ACC112 (cell line): ENCODE results near the gene PYGM.
A peak's percentile ranks its signal among the peaks of the same experiment; 100 is the strongest.

Experiments
- H2AFZ ChIP-seq: fragments of 200-600 bp; sonication (generic); one replicate; pipeline ENCODE4 v1.6.0; 2017; ENCODE audit warnings: antibody characterized with exemption, low read length; ENCODE audit not compliant: unreplicated experiment
- H3K27ac ChIP-seq: fragments of 200-600 bp; sonication (generic); 2 replicates; pipeline ENCODE4 v1.5.1; 2014; ENCODE audit warnings: low read depth, mild to moderate bottlenecking, antibody characterized with exemption, low read length, moderate library complexity
- H3K27me3 ChIP-seq: fragments of 200-600 bp; sonication (generic); 2 replicates; pipeline ENCODE4 v1.6.1; 2014; ENCODE audit warnings: mild to moderate bottlenecking, antibody characterized with exemption, low read length, moderate library complexity, mixed read lengths; ENCODE audit not compliant: insufficient read depth
- H3K36me3 ChIP-seq: fragments of 200-600 bp; sonication (generic); 2 replicates; pipeline ENCODE4 v1.6.1; 2016; ENCODE audit warnings: mild to moderate bottlenecking, antibody characterized with exemption, low read length, moderate library complexity, mixed read lengths; ENCODE audit not compliant: insufficient read depth
- H3K4me1 ChIP-seq: fragments of 200-600 bp; sonication (generic); one replicate; pipeline ENCODE4 v1.6.1; 2016; ENCODE audit warnings: low read length, mixed read lengths; ENCODE audit not compliant: insufficient read depth, unreplicated experiment, control insufficient read depth
- H3K4me3 ChIP-seq: fragments of 200-600 bp; sonication (generic); 2 replicates; pipeline ENCODE4 v1.5.1; 2014; ENCODE audit warnings: mild to moderate bottlenecking, low read depth, low read length
- H3K79me2 ChIP-seq: fragments of 200-600 bp; sonication (generic); one replicate; pipeline ENCODE4 v1.6.0; 2016; ENCODE audit warnings: low read length; ENCODE audit not compliant: control insufficient read depth, unreplicated experiment, insufficient read depth

PYGM gene

GRCh38 chr11:64766881-64767280, 7.1 kb upstream of the PYGM start:
- H3K27me3 ChIP-seq, result no peaks in the 10 kb centered on the region
- peaks cover 23% of the 10 kb centered on the region for H3K4me1 ChIP-seq
- peaks cover 19% of the 10 kb centered on the region for H3K79me2 ChIP-seq
- H3K36me3 ChIP-seq, result peaks cover 58% of the 10 kb centered on the region
- no peak overlapping the region for H3K4me3 ChIP-seq
- H2AFZ ChIP-seq, result no peak overlapping the region
- H3K27ac ChIP-seq, result no peak overlapping the region

DNA sequence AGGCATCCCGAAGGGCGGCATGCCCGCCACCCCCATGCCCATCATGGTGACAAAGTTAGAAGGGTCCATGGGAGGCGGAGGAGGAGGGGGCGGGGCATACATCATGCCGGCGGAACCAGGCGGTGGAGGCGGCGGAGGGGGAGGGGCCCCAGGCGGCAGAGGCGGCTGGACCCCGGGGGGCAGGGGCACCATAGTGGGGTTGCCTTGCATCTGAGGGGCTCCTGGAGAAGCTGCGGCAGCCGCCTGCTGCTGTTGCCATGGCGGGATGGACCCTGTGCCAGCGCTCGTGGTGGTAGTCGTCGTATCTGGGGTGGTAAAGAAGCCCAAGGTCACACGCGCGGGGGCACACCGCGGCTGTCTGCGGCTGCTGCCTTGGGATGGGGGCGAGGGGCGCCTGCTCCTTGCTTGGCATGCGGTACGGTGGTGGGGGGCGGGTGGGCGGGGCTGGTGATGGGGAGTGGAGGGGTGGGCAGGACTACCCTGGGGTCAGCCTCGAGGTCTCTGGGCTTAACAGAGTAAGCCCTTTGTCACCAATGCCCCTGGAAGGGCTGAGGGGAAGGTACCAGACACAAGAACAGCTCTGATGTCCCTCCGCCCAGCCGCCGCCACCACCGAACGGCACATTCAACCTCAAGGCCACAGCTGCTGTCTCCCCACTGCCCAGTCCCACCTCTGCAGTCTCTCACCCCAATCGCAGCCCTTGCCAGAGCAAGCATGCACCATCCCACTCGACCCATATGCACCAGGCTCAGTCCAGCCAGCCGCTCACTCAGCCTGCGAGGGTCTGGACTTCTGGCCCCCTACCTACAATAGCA, 6.3 kb upstream of the PYGM start:
- peaks cover 15% of the 10 kb centered on the region for H3K79me2 ChIP-seq
- no peak overlapping the region for H2AFZ ChIP-seq
- no peak overlapping the region for H3K27ac ChIP-seq
- H3K27me3 ChIP-seq, result no peaks in the 10 kb centered on the region
- H3K4me1 ChIP-seq, result peaks cover 23% of the 10 kb centered on the region
- H3K4me3 ChIP-seq, result no peak overlapping the region
- peaks cover 51% of the 10 kb centered on the region for H3K36me3 ChIP-seq

DNA sequence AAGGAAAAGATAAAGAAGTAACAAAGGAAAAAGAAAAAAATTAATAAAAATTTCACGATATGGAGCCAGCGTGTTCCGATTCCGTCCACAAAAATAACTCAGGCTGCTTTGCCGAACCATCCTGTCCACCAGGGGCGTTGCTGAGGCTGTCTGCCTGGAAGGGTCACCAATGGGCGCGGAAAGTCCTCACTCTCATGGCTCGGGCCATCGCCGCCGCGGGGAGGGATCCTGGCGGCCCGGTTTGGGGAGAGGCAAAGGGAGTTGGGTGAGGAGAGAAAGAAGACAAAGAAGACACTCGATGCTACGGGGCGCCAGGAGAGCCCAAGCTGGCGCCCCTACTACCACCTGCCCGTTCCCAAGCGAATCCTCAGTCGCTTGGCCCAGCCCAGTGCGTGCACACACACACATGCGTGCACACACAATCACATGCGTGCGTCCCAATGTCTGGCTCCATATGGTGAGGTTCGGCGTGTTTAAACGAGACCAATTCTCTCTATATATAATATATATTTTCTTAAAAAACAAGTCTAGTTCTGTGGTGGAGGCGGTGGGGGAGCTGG, 5.6 kb upstream of the PYGM start:
- no peak overlapping the region for H3K4me3 ChIP-seq
- no peak overlapping the region for H2AFZ ChIP-seq
- H3K27me3 ChIP-seq, result no peaks in the 10 kb centered on the region
- no peak overlapping the region for H3K27ac ChIP-seq
- peaks cover 8% of the 10 kb centered on the region for H3K79me2 ChIP-seq
- peaks cover 45% of the 10 kb centered on the region for H3K36me3 ChIP-seq
- peaks cover 23% of the 10 kb centered on the region for H3K4me1 ChIP-seq

- no peak overlapping the region for H3K27ac ChIP-seq
- peaks cover 8% of the 10 kb centered on the region for H3K79me2 ChIP-seq
- no peaks in the 10 kb centered on the region for H3K27me3 ChIP-seq
- peaks cover 24% of the 10 kb centered on the region for H3K4me1 ChIP-seq
- peaks cover 39% of the 10 kb centered on the region for H3K36me3 ChIP-seq
- H2AFZ ChIP-seq, result no peak overlapping the region
- H3K4me3 ChIP-seq, result no peak overlapping the region
Observed at GRCh38 chr11:64764753-64765152, 5.0 kb upstream of the PYGM start.

- Histone ChIP-seq H3K27me3 (no peaks in the 10 kb centered on the region), H3K4me1 (peaks cover 26% of the 10 kb centered on the region), H3K79me2 (peaks cover 8% of the 10 kb centered on the region), H3K36me3 (peaks cover 33% of the 10 kb centered on the region), H3K4me3 (no peak overlapping the region), H3K27ac (no peak overlapping the region), H2AFZ (no peak overlapping the region)
Observed at GRCh38 chr11:64764040-64764611, 4.4 kb upstream of the PYGM start.

- Histone ChIP-seq H3K36me3 (peaks cover 27% of the 10 kb centered on the region), H3K27ac (peak overlapping the region; percentile 15)
Observed at GRCh38 chr11:64763526-64764039, 3.8 kb upstream of the PYGM start.

GRCh38 chr11:64762674-64763525, 3.1 kb upstream of the PYGM start:
- no peak overlapping the region for H2AFZ ChIP-seq
- H3K4me3 ChIP-seq, result no peak overlapping the region
- peaks cover 26% of the 10 kb centered on the region for H3K4me1 ChIP-seq
- H3K36me3 ChIP-seq, result peaks cover 20% of the 10 kb centered on the region
- H3K27ac ChIP-seq, result peak overlapping the region; percentile 15
- no peaks in the 10 kb centered on the region for H3K27me3 ChIP-seq
- H3K79me2 ChIP-seq, result peaks cover 4% of the 10 kb centered on the region

More at GRCh38 chr11:64763526-64764039, 3.8 kb upstream of the PYGM start:
- Histone ChIP-seq H3K79me2 (peaks cover 8% of the 10 kb centered on the region), H3K4me1 (peaks cover 26% of the 10 kb centered on the region), H3K4me3 (no peak overlapping the region), H3K27me3 (no peaks in the 10 kb centered on the region), H2AFZ (no peak overlapping the region)

GRCh38 chr11:64762277-64762673, 2.5 kb upstream of the PYGM start:
- H3K4me1 ChIP-seq, result peaks cover 26% of the 10 kb centered on the region
- no peaks in the 10 kb centered on the region for H3K27me3 ChIP-seq
- peaks cover 3% of the 10 kb centered on the region for H3K79me2 ChIP-seq
- peaks cover 15% of the 10 kb centered on the region for H3K36me3 ChIP-seq
- H3K4me3 ChIP-seq, result no peak overlapping the region
- no peak overlapping the region for H2AFZ ChIP-seq
- H3K27ac ChIP-seq, result no peak overlapping the region

GRCh38 chr11:64760759-64761420, 1.1 kb upstream of the PYGM start:
- H3K79me2 ChIP-seq, result no peaks in the 10 kb centered on the region
- peaks cover 12% of the 10 kb centered on the region for H3K36me3 ChIP-seq
- H3K27me3 ChIP-seq, result no peaks in the 10 kb centered on the region
- H2AFZ ChIP-seq, result no peak overlapping the region
- no peak overlapping the region for H3K4me3 ChIP-seq
- H3K4me1 ChIP-seq, result peaks cover 26% of the 10 kb centered on the region
- no peak overlapping the region for H3K27ac ChIP-seq
